Left ventricle myocardium superior (tissue), 1 donor: ENCODE measurements around the gene SCAMP4. TPM values are rescaled to one million over a fixed set of nuclear protein-coding genes. Genes with fewer than 3 reads are reported as not detected.

Source experiments
- ATAC-seq: fragments of 200-7000 bp; cut with Tn5 transposase; one replicate; pipeline ENCODE4 v1.9.1; 2020; ENCODE audit warnings: mild to moderate bottlenecking, moderate library complexity
- DNase-seq: peaks from one replicate; pipeline ENCODE4 v3.0.0-alpha.2; 2020
- intact Hi-C: fragments of 100-400 bp; cut with micrococcal nuclease; formaldehyde crosslinking; loops from one replicate; pipeline ENCODE4 v1.11.0; 2022
- total RNA-seq: library from RNA; stranded (reverse); fragmentation: NEBNext Ultra II Directional; extraction: Animal tissue kit (Norgen Biotek cat#: 25700); gene quantifications from one replicate; pipeline ENCODE4 v1.2.1, GENCODE V29; 2021
- donor health status: DM: no; HTN: yes; CAD: no; lungs with severe emphysema.

Gene SCAMP4
- total RNA-seq, 1 donor from 2014 or later: 16.4 TPM

DNA sequence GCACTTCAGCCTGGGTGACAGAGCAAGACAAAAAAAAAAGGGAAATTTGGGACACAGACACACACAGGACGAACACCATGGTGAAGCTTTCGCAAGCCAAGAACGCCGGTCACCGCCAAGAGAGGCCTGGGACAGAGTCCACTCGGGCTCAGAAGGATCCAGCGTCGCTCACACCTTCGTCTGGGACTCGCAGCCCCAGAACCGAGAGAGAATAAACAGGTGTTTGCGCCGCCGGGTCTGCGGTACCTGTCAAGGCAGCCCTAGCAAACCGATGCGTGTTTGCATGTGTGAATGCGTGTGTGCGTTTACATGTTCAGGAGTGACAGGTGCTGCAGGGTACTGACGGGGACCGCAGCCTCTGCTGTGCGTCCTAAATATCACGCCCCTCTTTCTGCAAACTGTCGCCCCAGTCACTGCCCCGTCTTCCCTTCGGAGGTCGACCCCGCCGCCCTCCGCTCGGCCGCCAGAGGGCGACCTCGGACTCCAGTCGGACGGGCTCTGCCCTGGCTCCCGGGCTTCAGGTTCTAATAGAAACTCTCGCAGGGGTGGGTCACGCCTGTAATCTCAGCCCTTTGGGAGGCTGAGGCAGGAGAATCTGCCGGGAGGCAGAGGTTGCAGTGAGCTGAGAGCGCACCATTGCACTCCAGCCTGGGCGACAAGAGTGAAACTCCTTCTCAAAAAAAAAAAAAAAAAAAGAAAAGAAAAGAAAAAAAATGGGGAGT is 24.0 kb downstream of the SCAMP4 start:
- DNase-seq: peak; percentile 91
- intact Hi-C loops: no loop called here

DNA sequence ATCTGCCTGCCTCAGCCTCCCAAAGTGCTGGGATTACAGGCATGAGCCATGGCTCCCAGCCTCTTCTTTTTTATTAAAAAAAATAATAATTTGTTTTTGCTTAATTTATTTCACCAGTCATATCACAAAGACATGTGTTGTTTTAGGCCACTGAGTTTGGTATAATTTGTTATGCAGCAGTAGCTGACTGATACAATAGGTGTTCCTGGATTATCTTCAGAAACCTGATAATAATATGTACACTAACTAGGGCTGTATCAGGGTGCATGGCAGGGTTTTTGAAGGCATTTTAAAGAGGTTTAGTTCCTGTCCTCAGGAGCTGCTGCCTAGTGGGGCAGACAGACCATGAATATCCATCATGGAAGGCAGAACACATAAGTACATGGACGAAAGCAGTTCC is 26.2 kb downstream of the SCAMP4 start:
- intact Hi-C loops: no loop called here
- ATAC-seq (no peak), DNase-seq (no peak)

More for the DNA sequence above, 24.0 kb downstream of the SCAMP4 start:
- ATAC-seq: peak; percentile 94

DNA sequence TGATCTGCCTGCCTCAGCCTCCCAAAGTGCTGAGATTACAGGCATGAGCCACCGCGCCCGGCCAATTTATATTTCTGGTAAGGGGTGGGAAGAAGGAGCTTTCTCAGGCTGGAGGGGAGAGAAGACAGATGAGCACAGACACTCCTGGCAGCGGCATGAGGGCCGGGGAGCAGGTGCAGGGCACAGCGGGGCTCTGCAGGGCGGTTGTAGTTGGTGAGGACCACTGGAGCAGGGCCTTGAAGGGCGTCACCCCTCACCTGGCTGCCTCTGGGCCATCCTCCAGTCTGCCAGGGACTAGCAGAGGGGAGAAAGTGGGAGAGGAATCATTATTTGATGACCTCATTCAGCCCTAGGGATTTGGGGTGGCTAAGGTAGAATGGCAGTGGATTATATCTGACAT is 27.2 kb downstream of the SCAMP4 start:
- intact Hi-C loops: no loop called here
- no peak for ATAC-seq

DNA sequence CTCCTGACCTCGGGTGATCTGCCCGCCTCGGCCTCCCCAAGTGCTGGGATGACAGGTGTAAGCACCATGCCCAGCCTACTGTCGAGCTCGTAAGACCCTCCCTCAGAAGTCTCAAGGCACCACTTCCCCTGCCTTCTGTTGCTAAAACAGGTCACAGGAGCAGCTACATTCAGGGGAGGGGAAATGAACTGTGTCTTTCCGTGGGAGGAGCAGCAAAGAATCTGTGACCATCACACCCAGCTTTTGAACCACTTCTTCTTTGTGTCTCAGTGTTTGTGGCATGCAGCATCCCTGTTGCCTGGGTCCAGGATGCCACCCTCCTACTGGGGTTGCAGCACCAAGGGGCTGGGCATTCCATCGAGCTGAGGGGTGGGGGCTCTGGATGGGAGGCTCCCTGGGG is 28.0 kb downstream of the SCAMP4 start:
- intact Hi-C loops: no loop called here
- DNase-seq (no peak), ATAC-seq (no peak)

More for the DNA sequence above, 27.2 kb downstream of the SCAMP4 start:
- DNase-seq: no peak

DNA sequence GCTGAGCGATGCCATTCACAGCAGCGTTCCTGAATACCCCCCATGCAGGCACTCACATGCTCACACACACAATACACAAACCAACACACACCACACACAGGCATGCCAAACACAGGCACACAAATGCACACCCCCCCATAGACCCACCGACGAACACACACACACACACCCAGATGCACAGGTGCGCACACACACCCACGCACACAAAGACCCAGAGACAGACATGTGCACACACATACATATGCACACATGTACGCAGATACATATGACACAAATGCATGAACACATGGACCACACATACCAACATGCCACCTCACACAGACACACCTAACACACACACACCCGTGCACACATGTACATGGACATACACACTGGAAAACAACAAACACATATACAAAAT is 28.7 kb downstream of the SCAMP4 start:
- intact Hi-C loops: no loop called here
- no peak for ATAC-seq
- no peak for DNase-seq

DNA sequence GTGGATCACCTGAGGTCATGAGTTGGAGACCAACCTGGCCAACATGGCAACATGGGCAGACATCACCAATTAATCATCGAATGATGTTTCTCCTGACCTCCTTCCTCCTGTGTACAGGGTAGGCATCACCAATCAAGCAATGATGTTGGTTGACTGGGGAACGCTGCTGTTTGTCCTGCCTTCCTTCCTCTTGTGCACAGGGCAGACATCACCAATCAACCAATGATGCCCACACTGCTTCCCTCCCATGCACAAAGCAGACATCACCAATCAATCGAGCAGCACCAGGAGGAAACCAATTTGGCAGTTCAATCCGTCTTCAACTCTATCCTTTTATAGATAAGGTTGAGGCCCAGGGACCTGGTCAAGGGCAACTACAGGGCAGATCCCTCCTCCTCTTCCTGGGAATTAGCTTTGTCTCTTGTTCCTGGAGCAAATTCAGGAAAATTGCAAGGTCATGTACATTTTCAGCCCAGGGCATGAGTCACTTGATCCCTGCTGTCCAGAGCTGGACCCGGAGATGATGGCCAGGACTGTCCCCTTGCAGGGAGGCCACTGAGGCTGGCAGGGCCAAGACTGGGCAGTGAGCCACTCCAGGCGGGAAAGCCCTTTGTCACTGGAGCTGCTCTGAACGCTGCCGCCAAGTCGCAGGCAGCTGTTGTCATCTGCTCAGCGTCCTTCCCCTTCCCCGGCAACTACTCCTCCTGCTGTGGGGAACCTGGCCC is 30.4 kb downstream of the SCAMP4 start:
- intact Hi-C loops: no loop called here
- no peak for DNase-seq
- no peak for ATAC-seq

DNA sequence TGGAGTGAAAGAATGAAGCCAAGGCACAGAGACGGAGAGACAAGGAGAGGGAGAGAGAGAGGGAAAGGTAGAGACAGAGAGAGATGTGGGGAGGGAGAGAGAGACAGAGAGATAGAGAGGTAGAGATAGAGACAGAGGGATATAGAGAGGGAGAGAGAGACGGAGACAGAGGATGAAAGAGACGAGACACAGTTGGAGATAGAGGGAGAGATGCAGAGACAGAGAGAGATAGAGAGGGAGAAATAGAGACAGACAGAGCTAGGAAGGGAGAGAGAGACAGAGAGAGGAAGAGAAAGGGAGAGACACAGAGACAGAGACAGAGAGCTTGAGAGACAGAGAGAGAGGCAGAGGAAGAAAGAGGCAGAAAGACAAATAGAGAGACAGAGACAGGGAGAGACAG is 31.2 kb downstream of the SCAMP4 start:
- no peak for DNase-seq
- no peak for ATAC-seq
- intact Hi-C loops: no loop called here

DNA sequence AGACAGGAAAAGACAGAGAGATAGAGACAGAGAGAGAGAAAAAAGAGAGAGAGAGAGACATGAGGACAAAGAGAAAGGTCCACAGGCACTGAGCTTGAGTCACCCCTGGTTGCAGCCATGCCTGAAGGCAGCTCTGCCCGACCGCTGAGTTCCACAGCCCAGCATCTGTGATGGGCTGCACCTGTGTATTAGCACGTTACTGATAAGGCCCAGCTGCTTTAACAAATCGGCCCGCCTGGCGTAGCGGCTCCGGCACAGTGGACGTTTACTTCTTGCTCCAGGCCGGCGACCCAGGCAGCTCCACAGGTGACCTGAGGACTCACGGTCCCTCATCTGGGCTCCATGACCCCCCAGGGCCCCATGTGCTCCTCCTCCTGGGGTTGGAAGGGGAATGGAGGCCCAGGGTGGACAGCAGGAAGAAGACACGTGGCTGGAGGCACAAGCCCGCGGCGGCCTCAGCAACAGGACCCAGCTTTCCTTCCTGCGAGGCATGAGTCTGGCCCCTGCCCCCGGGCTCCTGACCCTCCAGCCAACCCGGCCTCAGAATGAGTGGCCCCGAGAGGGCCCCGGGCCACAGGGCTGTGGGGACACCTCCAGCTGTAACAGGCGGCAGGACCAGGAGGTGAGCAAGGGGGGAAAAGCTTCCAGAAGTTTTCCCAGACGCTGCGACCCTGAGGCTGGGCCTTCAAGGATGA is 31.9 kb downstream of the SCAMP4 start:
- no peak for DNase-seq
- intact Hi-C loops: no loop called here
- ATAC-seq: no peak

DNA sequence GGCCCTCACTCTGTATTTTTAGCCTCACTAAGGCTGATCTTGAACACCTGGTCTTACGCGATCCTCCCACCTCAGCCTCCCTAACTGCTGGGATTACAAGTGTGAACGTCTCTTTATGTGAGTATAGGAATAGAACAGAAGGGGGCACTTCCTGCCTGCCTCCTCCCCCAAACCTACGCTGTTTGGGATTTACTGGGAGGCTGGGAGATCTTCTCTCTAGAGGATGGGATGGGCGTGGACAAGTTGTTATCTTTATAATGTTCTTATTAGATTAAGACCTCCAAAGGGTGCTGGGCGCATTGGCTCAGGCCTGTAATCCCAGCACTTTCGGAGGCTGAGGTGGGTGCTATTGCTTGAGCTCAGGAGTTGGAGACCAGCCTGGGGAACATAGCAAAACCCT is 32.9 kb downstream of the SCAMP4 start:
- intact Hi-C loops: no loop called here
- no peak for ATAC-seq
- DNase-seq: no peak

DNA sequence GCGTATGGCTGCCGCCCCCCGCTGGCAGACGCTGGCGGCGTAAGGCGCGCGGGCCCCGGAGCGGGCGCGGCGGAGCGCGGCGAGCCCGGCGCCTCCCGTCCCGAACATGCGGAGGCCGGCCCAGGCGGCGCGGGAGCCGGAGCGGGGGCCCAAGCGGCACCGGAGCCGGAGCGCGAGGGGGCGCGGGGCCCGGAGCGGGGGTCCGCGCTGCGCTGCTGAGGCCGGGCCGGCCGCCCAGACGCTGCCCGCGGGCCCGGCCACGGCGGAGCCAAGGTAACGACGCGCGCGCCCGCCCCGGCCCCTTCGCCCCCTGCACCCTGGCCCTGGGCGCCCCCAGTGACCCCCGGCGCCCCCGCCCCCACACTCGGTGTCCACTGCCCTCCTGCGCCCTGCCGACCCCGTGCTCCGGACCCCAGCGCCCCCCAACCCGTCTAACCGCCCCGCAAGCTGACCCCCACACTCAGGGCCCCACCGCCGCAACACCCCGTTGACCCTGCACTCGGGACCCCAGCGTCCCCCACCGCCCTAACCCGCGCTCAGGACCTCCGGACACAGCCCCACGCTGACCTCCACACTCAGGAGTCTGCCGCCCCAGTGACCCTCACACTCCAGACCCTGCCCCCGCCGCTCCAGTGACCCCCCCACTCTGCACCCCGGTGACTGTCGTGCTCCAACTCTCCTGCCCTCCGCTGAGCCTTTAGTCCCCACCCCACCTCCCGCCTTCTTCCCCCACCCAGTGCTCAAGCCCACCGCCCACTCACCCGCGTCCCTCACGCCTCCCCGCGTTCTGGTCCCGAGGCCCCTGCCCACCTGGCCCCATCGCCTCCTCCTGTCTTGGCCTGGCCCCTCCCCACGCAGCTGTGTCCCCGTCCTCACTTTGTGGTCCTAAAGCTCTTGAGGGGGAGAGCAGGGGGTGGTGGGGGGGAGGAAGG is 36.2 kb downstream of the SCAMP4 start, which contains the start of gene CSNK1G2:
Gene CSNK1G2 (plus strand): TSS at position 27 of the 932 bp plus-strand sequence. CDS start 28,601 bp downstream, outside the sequence.
- intact Hi-C loops: no loop called here
- DNase-seq: peak; percentile 47
- ATAC-seq: peak; percentile 0

DNA sequence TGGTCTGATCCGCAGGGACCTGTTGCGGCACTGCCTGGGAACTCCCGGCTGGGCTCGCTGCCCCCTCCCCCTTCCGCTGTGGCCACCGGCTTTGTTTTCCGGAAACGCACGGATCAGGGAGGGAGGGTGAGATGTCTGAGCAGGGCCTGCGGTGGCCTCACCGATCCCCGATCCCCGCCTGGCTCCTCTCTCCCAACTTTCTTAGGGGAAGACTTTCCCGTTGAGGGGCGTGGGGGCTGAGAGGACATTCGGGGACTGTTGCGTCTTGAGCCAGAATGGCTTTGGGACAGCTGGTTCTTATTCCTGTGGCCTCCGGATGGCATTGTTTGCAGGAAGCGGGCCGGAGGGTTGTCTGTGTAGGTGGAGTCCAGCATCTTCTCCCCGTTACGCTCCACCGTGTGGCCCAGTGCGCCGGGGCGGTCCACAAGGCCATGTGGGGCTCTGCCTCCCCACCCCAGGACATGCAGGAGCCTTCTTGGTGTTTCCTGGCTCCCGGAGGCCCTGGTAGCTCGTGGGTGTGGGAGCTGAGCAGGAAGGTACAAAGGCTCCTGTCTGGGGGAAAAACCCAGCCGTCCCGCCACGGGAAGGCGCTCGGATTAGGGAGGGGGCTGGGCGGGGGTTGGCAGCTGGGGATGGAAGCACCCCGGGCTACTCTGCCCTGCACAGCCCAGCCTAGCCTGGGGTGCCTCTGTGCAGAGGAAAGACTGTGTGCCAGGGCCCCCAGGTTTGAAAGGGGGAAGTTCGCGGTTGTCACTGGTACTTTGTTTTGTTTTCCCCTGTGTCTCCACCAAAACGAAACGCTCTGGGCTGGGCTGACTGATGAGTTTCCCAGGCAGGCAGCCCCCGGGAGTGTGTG is 37.1 kb downstream of the SCAMP4 start:
- intact Hi-C loops: no loop called here
- ATAC-seq: peak; percentile 33

DNA sequence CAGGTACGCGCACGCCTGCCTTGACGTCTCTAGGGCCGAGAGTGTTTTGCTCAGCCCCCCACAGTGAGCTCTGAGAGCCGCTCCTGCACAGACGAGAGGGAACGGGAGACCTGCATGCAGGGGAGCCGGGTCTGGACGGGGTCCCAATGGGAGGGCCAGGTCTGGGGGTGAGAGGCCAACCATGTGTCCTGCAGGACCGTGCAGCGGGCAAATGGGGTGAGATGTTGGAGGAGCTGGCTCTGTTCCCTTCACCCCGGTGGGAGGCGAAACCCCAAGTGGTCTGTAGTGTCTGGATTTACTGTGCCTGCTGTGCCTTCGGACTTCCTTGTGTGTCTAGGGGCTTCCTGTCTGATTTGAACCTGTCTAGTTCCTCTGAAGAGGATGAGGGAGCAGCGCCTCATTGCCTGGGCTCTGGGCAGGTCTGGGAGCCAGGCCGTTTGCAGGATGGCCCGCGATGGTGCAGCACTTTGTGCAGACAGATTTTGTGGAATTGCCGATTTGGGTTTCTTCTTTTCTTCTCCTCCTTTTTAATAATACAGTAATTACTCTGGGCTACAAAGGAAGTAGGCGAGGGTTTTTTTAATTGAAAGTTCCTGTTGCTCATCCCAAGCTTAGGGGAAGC is 37.8 kb downstream of the SCAMP4 start:
- intact Hi-C loops: no loop called here
- DNase-seq (no peak), ATAC-seq (no peak)

More for the DNA sequence above, 37.1 kb downstream of the SCAMP4 start:
- peak; percentile 73 for DNase-seq

DNA sequence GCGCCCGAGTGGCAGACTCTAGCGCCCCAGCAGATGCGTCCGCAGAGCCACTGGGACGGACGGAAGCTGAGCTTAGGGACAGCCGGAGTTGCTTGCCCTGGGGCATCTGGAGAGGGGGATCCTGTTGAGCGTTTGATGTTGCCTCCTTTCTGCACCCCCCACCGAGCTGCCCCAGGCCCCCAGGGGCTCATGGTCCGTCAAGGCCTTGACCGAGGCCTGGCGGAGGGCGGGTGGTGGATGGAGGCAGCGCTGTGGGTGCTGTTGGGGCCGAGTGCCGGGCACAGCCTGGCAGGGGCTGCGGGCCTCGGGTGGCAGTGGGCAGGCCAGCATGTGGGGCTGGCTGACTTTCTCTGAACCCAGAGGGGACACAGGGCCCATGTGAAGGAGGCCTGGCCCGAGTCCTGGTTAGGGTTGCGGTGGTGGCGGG is 38.5 kb downstream of the SCAMP4 start:
- intact Hi-C loops: no loop called here
- no peak for DNase-seq
- ATAC-seq: no peak

DNA sequence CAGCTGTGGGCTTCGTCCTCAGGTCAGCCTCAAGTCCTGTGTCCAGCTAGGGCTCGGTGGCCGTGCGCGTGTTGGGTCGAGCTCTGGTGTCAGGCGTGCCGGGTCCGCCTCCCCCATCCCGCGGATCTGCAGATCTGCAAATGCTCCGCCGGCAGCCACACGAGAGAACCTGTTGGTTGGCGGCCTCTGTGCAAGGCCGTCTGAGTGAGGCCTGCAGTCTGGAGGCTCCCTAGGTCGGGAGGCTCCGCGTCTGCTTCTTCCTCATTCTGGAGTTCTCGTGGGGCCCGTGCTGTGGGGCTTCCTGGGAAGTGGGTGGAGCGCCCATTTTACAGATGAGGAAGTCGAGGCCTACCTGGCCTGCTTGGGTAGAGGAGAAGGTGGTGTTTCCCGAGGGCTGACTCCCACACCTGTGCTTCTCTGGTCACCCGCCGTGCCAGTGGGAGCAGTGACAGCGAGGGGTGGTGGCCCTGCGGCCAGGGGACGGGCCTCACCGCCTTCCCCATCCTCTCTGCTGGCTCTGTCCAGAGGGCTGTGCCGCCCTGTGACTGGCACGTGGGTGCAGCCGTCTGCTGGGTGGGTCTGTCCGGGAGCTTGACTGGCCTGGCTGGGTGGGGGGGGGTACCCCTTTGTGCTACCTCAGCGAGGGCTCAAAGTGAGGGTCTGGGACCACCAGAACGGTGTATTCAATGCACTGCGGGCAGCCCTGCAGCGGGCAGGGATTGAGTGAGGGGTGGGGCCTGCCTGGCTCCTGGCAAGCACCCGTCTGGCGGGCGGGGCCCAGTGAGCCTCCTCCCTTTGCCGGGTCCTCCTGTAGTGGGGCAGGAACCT is 39.1 kb downstream of the SCAMP4 start:
- intact Hi-C loops: no loop called here
- DNase-seq: no peak

DNA sequence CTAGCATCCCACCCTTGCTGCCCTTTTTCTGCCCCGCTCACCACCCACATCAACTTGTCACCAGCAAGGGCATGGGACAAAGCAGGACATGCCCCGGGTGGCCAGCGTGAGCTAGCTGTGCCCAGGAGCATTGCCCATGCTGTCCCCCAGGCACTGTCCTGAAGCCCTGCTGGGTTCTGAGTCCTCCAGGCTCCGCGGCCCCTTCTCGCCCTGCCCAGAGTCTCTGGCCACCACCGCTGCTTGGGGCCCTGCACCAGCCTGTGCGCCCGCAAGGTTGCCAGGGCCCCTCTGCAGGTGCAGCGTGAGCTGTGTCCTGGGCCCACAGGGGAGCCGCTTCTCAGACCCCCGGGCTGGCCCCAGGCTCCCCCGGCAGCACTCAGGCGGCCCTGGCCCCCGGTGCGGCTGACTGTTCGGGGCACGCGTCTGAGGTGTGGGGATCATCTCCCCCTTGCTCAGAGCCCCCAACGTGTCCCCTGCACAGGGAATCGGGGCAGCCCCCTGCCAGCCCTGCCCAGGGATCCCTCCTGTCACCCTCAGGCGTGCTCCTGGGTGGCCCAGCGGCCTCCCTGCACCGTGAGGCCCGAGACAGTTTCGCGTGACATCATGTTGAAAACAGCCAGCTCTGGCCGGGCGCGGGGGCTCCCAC is 39.8 kb downstream of the SCAMP4 start:
- no peak for ATAC-seq
- intact Hi-C loops: no loop called here
- no peak for DNase-seq

More for the DNA sequence above, 39.1 kb downstream of the SCAMP4 start:
- no peak for ATAC-seq

DNA sequence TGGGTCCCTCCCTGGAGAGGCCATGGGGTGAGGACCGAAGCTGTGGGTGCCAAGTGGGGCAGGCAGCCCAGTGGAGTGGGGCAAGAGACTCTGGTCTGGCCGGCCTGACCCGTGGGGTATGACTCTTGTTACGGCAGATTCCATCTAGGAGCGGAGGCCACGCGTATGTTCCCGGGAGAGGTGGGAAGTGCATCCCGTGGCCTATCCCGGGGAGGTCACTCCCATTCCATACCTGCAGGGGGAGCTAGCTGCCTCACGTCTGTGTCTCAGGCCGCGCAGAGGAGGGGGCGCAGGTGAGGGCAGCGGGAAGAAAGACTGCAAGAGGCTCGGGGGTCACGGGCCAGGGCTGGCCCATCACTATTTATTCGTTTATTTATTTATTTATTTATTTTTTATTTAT is 40.7 kb downstream of the SCAMP4 start:
- DNase-seq (peak; percentile 52), ATAC-seq (no peak)
- intact Hi-C loops: no loop called here
